Right atrium auricular region (tissue), 2 donors: ENCODE measurements around the gene TECPR1. TPM values are rescaled to one million over a fixed set of nuclear protein-coding genes. Genes with fewer than 3 reads are reported as not detected.

Experiments used
- DNase-seq: peaks from one replicate; pipeline ENCODE4 v3.0.0-alpha.2; 2019; ENCODE audit warnings: low spot score
- H3K27ac ChIP-seq, 2 donors: fragments of 200-600 bp; sonication (generic); 1 replicate in 1 of 2; 2 replicates in 1 of 2; pipeline ENCODE4 v1.5.1; 2016 to 2019
- H3K27me3 ChIP-seq, 2 donors: fragments of 200-600 bp; sonication (generic); one replicate each; pipeline versions ENCODE4 v1.5.1 to v1.6.0; 2017 to 2019
- H3K36me3 ChIP-seq: fragments of 200-600 bp; sonication (generic); one replicate; pipeline ENCODE4 v1.5.1; 2016
- H3K4me1 ChIP-seq, 2 donors: fragments of 200-600 bp; sonication (generic); one replicate each; pipeline versions ENCODE4 v1.5.1 to v1.6.0; 2017 to 2019
- H3K4me3 ChIP-seq, 2 donors: fragments of 200-600 bp; sonication (generic); 1 replicate in 1 of 2; 2 replicates in 1 of 2; pipeline ENCODE4 v1.5.1; 2017 to 2019; ENCODE audit warnings: mild to moderate bottlenecking in 1 of 2, moderate library complexity in 1 of 2
- H3K9me3 ChIP-seq, 2 donors: fragments of 200-600 bp; sonication (generic); one replicate each; pipeline ENCODE4 v1.5.1; 2019
- CTCF ChIP-seq, 2 donors: fragments of 200-600 bp; sonication (generic); IDR thresholded peaks; one replicate each; pipeline ENCODE4 v1.5.1; 2019; ENCODE audit warnings: antibody characterized with exemption in 2 of 2
- total RNA-seq, 2 donors: library from RNA; depleted of rRNA; stranded (reverse); fragments of >200 nt; gene quantifications; one replicate each; pipeline ENCODE4 v1.1.0, GENCODE V29; 2016

Gene TECPR1
- total RNA-seq, 2 donors from 2014 or later: 11.5 to 13.9 TPM

- no peak for TF ChIP-seq CTCF (IDR thresholded peaks at IDR 0.05)
- no peak for DNase-seq
- H3K4me3 ChIP-seq: no peak overlapping the region
- no peaks in the 10 kb centered on the region for H3K9me3 ChIP-seq
- no peaks in the 10 kb centered on the region for H3K4me1 ChIP-seq
- H3K27me3 ChIP-seq: no peaks in the 10 kb centered on the region
- no peak overlapping the region for H3K27ac ChIP-seq
- H3K36me3 ChIP-seq: peaks cover 11% of the 10 kb centered on the region
Observed at GRCh38 chr7:98231493-98232262, 20.4 kb downstream of the TECPR1 start.

GRCh38 chr7:98230746-98231471 is 21.1 kb downstream of the TECPR1 start:
- no peaks in the 10 kb centered on the region for H3K4me1 ChIP-seq
- DNase-seq: no peak
- no peak overlapping the region for H3K27ac ChIP-seq
- peaks cover 11% of the 10 kb centered on the region for H3K36me3 ChIP-seq
- H3K27me3 ChIP-seq: no peaks in the 10 kb centered on the region
- no peaks in the 10 kb centered on the region for H3K9me3 ChIP-seq
- no peak overlapping the region for H3K4me3 ChIP-seq
- TF ChIP-seq CTCF (IDR thresholded peaks at IDR 0.05): no peak

GRCh38 chr7:98229991-98230745 is 21.9 kb downstream of the TECPR1 start:
- Histone ChIP-seq H3K27ac (no peak overlapping the region), H3K4me3 (no peak overlapping the region), H3K4me1 (no peaks in the 10 kb centered on the region), H3K36me3 (peaks cover 11% of the 10 kb centered on the region), H3K27me3 (no peaks in the 10 kb centered on the region), H3K9me3 (no peaks in the 10 kb centered on the region)
- DNase-seq: no peak
- TF ChIP-seq CTCF (IDR thresholded peaks at IDR 0.05): no peak

- TF ChIP-seq CTCF (IDR thresholded peaks at IDR 0.05): no peak
- Histone ChIP-seq H3K4me3 (no peak overlapping the region), H3K36me3 (peaks cover 11% of the 10 kb centered on the region), H3K9me3 (no peaks in the 10 kb centered on the region), H3K27ac (no peak overlapping the region), H3K4me1 (no peaks in the 10 kb centered on the region), H3K27me3 (no peaks in the 10 kb centered on the region)
- DNase-seq: no peak
Observed at GRCh38 chr7:98229441-98229840, 22.6 kb downstream of the TECPR1 start.

GRCh38 chr7:98228801-98229200 is 23.2 kb downstream of the TECPR1 start:
- Histone ChIP-seq H3K4me3 (no peak overlapping the region), H3K4me1 (no peaks in the 10 kb centered on the region), H3K36me3 (peaks cover 11% of the 10 kb centered on the region), H3K27me3 (no peaks in the 10 kb centered on the region), H3K9me3 (no peaks in the 10 kb centered on the region), H3K27ac (no peak overlapping the region)
- no peak for TF ChIP-seq CTCF (IDR thresholded peaks at IDR 0.05)
- DNase-seq: no peak
